Small intestine (tissue), 7 donors: ENCODE results near the gene TCF25. TPM values are rescaled to one million over a fixed set of nuclear protein-coding genes. Genes with fewer than 3 reads are reported as not detected.

Experiments
- DNase-seq, 2 donors: peaks; one replicate each; pipeline versions ENCODE4 v3.0.0 to v3.0.0-alpha.2; 2013
- FAIRE-seq: peaks from 2 replicates; lab custom pipeline; 2012; peaks lifted over from hg19 to GRCh38; lab: Jason Lieb, UNC
- H3K27ac ChIP-seq, 3 donors: one replicate each; pipeline ENCODE4 v1.5.1; 2013; ENCODE audit warnings: low read length in 2 of 3, mild to moderate bottlenecking in 2 of 3, control low read depth in 1 of 3, inconsistent platforms in 1 of 3, low read depth in 1 of 3, moderate library complexity in 1 of 3
- H3K27me3 ChIP-seq, 3 donors: one replicate each; pipeline ENCODE4 v1.6.1; 2013; ENCODE audit warnings: low read length in 3 of 3, inconsistent platforms in 1 of 3; ENCODE audit not compliant: control insufficient read depth in 3 of 3, insufficient read depth in 3 of 3
- H3K36me3 ChIP-seq, 3 donors: one replicate each; pipeline ENCODE4 v1.6.1; 2013; ENCODE audit warnings: low read length in 3 of 3, inconsistent platforms in 1 of 3, low read depth in 1 of 3, mild to moderate bottlenecking in 1 of 3, moderate library complexity in 1 of 3; ENCODE audit not compliant: control insufficient read depth in 3 of 3, insufficient read depth in 2 of 3
- H3K4me1 ChIP-seq, 3 donors: one replicate each; pipeline ENCODE4 v1.6.1; 2013; ENCODE audit warnings: low read length in 2 of 3, inconsistent platforms in 1 of 3, low read depth in 1 of 3, mild to moderate bottlenecking in 1 of 3, moderate library complexity in 1 of 3; ENCODE audit not compliant: control insufficient read depth in 3 of 3, insufficient read depth in 2 of 3
- H3K4me3 ChIP-seq, 3 donors: one replicate each; pipeline ENCODE4 v1.5.1; 2013; ENCODE audit warnings: low read length in 3 of 3, control low read depth in 1 of 3, inconsistent platforms in 1 of 3, low read depth in 1 of 3, mild to moderate bottlenecking in 1 of 3, moderate library complexity in 1 of 3
- H3K9me3 ChIP-seq, 2 donors: one replicate each; pipeline ENCODE4 v1.6.1; 2013; ENCODE audit warnings: low read depth in 1 of 2, low read length in 1 of 2; ENCODE audit not compliant: control insufficient read depth in 2 of 2, insufficient read depth in 1 of 2
- WGBS, 3 donors: extraction: QIAGEN DNeasy Blood & Tissue Kit; methylation state at CpG; one replicate each; pipeline ENCODE4 v1.1.7; 2013; 5-methylcytosine and 5-hydroxymethylcytosine counted together
- polyA plus RNA-seq, 4 donors: library from polyadenylated mRNA; stranded (reverse) in 3 of 4; unstranded in 1 of 4; fragments of 200-250 nt in 3 of 4; fragments of 120-200 nt in 1 of 4; gene quantifications; one replicate each; pipeline versions ENCODE4 v1.2.1 to v1.2.3, GENCODE V29; 2013
- donor health status: healthy with polysubstance abuse.
- donor health status: control.
- donor health status: control.
- donor health status: Bipolar disorder and iron deficiency.
- donor health status: healthy.

The TCF25 gene
- polyA plus RNA-seq, 4 donors, result 123 to 356 (median 167) TPM

DNA sequence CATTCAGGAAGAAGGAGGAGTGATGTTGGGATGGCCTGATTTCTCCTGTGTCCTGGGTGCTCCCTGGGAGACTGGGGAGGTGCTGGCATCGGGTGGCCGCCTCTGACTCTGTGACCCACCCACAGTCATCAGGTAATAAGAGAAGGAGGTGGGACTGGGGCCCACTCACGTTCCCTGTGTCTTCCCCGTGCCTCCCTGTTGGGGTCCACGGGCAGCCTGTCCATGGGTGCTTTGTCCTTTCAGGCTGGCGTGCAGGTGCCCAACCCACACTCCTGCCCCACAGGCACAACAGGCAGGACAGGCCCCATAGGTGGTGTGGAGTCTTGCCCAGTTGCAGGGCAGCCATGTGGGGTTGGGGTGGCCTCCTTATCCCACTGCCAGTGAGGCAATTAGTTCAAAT lies 79.2 kb downstream of the TCF25 start:
- Histone ChIP-seq H3K9me3 (no peaks in the 10 kb centered on the region), H3K4me1 (peaks cover 0 to 5% (median 3%) of the 10 kb centered on the region in 3 donors), H3K36me3 (peaks cover 0 to 44% (median 0%) of the 10 kb centered on the region in 3 donors), H3K27me3 (peaks cover 0 to 4% (median 0%) of the 10 kb centered on the region in 3 donors), H3K27ac (no peak overlapping the region), H3K4me3 (no peak overlapping the region)
- WGBS, 3 donors, result 92 to 94% (median 93%) methylated on average over 6 of the region's 6 CpGs
- DNase-seq (no peak), FAIRE-seq (no peak)

DNA sequence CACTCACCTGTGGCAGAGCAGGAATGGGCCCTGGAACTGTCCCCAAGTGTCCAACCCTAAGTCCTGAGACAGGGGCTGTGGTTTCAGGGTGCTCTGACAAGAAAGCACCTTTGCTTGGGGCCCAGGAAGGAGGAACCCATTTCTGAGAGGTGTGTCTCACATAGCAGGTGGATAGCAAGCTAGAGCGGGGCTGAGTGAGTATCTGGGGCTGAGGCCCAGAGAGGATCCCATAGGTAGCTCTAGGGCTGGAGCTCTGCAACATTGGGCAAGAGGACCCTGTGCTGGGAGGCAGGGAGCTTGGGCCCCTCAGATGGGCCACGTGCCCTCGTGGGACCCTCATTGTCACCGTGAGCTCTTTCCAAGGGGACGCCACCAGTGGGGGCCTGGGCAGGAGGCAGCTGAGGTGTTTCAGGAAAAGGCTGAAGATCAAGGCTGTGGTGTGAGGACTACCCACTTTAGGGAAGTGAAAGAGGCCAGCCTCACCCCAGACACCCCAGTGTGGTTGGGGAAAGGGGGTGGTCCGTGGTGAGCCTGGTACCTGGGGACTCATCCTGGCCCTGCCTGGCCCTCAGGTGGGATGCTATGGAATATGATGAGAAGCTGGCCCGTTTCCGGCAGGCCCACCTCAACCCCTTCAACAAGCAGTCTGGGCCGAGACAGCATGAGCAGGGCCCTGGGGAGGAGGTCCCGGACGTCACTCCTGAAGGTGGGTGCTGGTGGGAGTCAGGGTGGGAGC lies 80.4 kb downstream of the TCF25 start:
- Histone ChIP-seq H3K27me3 (no peaks in the 10 kb centered on the region), H3K4me1 (no peaks in the 10 kb centered on the region), H3K36me3 (peaks cover 0 to 57% (median 0%) of the 10 kb centered on the region in 3 donors), H3K27ac (no peak overlapping the region), H3K4me3 (no peak overlapping the region), H3K9me3 (no peaks in the 10 kb centered on the region)
- WGBS, 3 donors, result 83 to 91% (median 91%) methylated on average over 11 of the region's 11 CpGs
- FAIRE-seq, result no peak
- DNase-seq, result no peak

DNA sequence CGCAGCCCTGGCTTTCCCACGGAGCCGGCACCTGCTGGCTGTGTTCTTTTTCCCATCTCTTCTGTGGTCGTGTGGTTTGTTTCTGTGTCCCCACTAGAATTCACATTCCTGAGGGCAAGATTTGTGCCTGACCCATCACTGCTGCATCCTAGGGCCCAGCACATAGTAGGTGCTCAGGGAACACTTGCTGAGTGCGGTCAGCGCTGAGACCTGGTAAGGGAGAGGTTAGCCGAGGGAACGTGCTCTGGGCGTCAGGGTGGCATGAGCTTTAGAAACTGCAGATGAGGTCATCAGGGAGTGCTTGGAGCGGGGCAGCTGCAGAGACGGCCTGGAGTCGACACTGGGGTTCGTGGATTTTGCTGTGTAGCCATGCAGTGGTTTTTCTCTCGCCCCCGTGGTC lies 81.1 kb downstream of the TCF25 start:
- Histone ChIP-seq H3K9me3 (no peaks in the 10 kb centered on the region), H3K4me1 (no peaks in the 10 kb centered on the region), H3K27ac (no peak overlapping the region), H3K36me3 (peaks cover 0 to 60% (median 0%) of the 10 kb centered on the region in 3 donors), H3K27me3 (no peaks in the 10 kb centered on the region), H3K4me3 (no peak overlapping the region)
- DNase-seq (no peak), FAIRE-seq (no peak)
- 90 to 92% (median 90%) methylated on average over 15 of the region's 15 CpGs for WGBS, 3 donors

DNA sequence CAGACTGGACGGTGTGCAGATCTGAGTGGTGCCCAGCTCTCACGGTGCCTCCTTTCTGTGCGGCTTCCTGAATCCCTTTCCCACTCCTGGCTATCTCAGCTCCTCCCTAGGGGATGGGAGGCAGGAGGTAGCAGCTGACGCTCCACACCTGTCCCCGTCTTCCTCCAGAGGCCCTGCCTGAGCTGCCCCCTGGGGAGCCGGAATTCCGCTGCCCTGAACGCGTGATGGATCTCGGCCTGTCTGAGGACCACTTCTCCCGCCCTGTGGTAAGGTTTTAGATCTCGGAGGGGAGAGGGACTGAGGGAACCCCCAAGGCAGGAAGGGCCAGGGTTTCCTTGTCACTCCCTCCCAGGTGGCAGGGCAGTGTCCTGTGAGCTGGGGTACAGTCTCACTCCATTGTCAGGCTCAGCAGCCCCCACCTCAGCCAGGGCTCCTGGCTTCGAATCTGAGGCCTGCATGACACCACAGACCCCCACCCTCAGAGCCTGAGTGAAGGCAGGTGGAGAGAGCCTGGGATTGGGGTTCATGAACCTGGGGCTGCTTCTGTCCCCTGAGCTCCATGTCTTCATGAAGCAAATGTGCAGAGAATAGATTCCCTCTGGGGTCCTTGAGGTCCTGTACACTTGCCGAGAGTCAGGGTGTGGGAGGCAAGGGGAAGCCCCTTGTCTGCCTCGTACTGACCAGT lies 81.8 kb downstream of the TCF25 start:
- H3K27me3 ChIP-seq, result no peaks in the 10 kb centered on the region
- no peaks in the 10 kb centered on the region for H3K9me3 ChIP-seq
- WGBS, 3 donors, result 88 to 93% (median 89%) methylated on average over 15 of the region's 15 CpGs
- H3K4me1 ChIP-seq, result no peaks in the 10 kb centered on the region
- FAIRE-seq, result no peak
- no peak overlapping the region for H3K27ac ChIP-seq
- DNase-seq, result no peak
- H3K36me3 ChIP-seq, result peaks cover 0 to 66% (median 0%) of the 10 kb centered on the region in 3 donors
- no peak overlapping the region for H3K4me3 ChIP-seq

DNA sequence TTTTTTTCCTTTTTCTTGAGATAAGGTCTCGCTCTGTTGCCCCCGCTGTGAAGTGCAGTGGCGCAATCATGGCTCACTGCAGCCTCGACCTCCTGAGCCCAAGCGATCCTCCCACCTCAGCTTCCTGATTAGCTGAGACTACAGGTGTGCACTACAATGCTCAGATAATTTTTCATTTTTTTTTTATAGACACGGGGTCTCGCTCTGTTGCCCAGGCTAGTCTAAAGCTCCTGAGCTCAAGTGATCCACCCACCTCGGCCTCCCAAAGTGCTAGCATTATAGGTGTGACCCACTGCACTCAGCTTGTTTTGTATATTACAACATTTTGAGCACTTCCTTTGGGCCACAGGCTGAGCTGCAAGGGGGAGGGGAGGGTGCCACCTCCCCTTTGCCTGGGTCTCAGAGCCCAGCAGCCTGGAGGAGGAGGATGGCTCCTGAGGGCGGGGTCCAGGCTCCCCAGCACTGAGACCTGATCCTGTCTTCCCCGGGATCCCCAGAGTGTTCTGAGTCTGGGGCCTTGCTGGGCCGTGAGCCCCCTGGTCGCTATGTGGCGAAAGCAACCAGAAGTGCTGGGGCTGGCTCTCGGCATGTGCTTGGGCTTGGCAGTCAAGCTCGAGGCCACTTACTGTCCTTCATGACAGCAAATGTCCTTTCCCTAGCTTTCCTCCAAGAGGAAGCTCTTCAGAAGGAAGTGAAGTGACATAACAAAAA lies 83.3 kb downstream of the TCF25 start:
- no peak overlapping the region for H3K27ac ChIP-seq
- no peak overlapping the region for H3K4me3 ChIP-seq
- no peaks in the 10 kb centered on the region for H3K27me3 ChIP-seq
- DNase-seq (no peak), FAIRE-seq (no peak)
- H3K9me3 ChIP-seq, result no peaks in the 10 kb centered on the region
- H3K4me1 ChIP-seq, result no peaks in the 10 kb centered on the region
- WGBS, 3 donors, result 88 to 94% (median 91%) methylated on average over 15 of the region's 15 CpGs
- H3K36me3 ChIP-seq, result peaks cover 0 to 81% (median 0%) of the 10 kb centered on the region in 3 donors

DNA sequence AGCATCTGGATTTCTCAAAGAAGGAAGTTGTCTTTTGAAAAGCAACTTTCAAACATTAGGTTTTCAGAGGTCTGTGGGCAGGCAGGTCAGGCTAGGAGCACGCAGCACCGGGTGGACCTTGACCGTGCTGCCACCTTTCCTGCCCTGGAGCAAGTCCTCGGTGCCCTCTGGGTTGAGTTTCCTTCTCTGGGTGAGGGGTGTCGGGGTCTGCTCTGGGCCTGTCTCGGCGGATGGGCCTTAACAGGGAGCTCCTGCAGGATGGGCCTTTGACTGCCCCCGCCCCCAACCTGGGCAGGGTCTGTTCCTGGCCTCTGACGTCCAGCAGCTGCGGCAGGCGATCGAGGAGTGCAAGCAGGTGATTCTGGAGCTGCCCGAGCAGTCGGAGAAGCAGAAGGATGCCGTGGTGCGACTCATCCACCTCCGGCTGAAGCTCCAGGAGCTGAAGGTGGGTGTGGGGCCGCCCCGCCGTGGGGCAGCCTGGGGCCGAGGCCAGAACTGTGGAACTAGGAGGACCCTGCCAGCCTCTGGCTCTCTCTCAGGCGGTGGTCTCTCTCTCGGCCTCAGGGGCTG lies 83.9 kb downstream of the TCF25 start:
- no peak overlapping the region for H3K27ac ChIP-seq
- FAIRE-seq, result no peak

DNA sequence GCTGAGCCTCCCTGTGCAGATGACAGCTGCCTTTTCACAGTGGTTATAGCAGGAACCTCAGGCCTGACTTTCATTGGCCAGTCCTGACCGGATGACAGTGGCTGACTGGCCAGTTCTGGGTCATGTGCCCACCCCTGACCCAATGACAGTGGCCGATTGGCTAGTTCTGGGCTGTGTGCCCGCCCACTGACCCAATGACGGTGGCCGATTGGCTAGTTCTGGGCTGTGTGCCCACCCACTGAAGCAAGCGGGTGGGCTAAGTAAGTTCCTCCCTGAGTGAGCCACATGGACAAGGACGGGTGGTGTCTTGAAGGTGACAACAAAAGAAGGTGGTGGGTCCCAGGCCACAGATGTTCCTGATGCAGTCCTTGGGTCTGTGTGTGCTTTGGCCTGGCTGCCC lies 84.7 kb downstream of the TCF25 start:
- H3K36me3 ChIP-seq, result peaks cover 0 to 87% (median 0%) of the 10 kb centered on the region in 3 donors
- DNase-seq (no peak), FAIRE-seq (no peak)
- H3K4me3 ChIP-seq, result no peak overlapping the region
- H3K9me3 ChIP-seq, result no peaks in the 10 kb centered on the region
- H3K27me3 ChIP-seq, result no peaks in the 10 kb centered on the region
- H3K4me1 ChIP-seq, result no peaks in the 10 kb centered on the region
- 92 to 98% (median 96%) methylated on average over 7 of the region's 7 CpGs for WGBS, 3 donors
- H3K27ac ChIP-seq, result no peak overlapping the region

More for the DNA sequence above, 83.9 kb downstream of the TCF25 start:
- H3K9me3 ChIP-seq, result no peaks in the 10 kb centered on the region
- peaks cover 0 to 86% (median 0%) of the 10 kb centered on the region in 3 donors for H3K36me3 ChIP-seq
- no peak overlapping the region for H3K4me3 ChIP-seq
- WGBS, 3 donors, result 91 to 95% (median 95%) methylated on average over 21 to 23 of the region's 23 CpGs
- no peaks in the 10 kb centered on the region for H3K27me3 ChIP-seq
- no peaks in the 10 kb centered on the region for H3K4me1 ChIP-seq
- DNase-seq, result no peak

DNA sequence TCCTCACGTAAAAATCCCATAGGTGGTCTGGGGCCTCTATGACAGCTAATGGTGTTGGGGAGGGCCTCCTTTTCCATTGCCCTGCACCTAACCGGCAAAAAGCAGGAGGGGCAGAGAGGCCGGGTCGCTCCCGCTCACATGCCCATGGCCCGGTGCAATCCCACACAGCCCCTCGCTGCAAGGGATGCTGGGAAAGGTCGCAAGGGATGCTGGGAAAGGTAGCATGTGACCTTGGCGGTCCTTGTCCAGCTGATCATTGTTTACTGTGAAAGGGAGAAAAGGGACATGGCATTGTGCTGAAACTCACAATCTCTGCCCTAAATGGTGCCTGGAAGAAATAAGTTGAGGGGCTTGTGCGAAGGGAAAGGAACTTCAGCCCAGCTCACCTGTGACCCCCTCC lies 85.2 kb downstream of the TCF25 start:
- WGBS, 3 donors, result 96 to 98% (median 98%) methylated on average over 10 of the region's 10 CpGs
- Histone ChIP-seq H3K27me3 (no peaks in the 10 kb centered on the region), H3K9me3 (no peaks in the 10 kb centered on the region), H3K27ac (no peak overlapping the region), H3K36me3 (peaks cover 0 to 87% (median 0%) of the 10 kb centered on the region in 3 donors), H3K4me1 (no peaks in the 10 kb centered on the region), H3K4me3 (no peak overlapping the region)
- DNase-seq (no peak), FAIRE-seq (no peak)
